ENCODE results near the gene FASTKD1.
"Not testable (repeated sequence)": the region's sequence is repeated elsewhere in the genome, so short reads cannot be mapped to it uniquely, and the experiment has no call there.

DNA sequence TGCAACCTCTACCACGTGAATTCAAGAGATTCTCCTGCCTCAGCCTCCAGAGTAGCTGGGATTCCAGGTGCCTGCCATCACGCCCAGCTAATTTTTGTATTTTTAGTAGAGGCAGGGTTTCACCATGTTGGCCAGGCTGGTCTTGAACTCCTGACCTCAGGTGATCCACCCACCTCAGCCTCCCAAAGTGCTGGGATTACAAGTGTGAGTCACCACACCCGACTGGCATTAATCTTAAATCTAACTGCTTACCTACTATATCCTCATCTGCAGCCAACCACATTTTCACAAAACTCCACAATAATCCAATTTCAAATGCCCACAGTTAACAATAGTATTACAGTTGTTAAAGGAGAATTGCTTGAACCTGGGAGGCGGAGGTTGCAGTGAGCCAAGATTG, 2.9 kb downstream of the FASTKD1 start:
- TF ChIP-seq, protein P1, sequence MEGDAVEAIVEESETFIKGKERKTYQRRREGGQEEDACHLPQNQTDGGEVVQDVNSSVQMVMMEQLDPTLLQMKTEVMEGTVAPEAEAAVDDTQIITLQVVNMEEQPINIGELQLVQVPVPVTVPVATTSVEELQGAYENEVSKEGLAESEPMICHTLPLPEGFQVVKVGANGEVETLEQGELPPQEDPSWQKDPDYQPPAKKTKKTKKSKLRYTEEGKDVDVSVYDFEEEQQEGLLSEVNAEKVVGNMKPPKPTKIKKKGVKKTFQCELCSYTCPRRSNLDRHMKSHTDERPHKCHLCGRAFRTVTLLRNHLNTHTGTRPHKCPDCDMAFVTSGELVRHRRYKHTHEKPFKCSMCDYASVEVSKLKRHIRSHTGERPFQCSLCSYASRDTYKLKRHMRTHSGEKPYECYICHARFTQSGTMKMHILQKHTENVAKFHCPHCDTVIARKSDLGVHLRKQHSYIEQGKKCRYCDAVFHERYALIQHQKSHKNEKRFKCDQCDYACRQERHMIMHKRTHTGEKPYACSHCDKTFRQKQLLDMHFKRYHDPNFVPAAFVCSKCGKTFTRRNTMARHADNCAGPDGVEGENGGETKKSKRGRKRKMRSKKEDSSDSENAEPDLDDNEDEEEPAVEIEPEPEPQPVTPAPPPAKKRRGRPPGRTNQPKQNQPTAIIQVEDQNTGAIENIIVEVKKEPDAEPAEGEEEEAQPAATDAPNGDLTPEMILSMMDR (IDR thresholded peaks at IDR 0.05; ENCODE audit: extremely low read depth in 1 of 2, insufficient read depth in 1 of 2, low read depth in 1 of 2, low read length in 2 of 2), result not testable (repeated sequence)
- TF ChIP-seq, protein P2, sequence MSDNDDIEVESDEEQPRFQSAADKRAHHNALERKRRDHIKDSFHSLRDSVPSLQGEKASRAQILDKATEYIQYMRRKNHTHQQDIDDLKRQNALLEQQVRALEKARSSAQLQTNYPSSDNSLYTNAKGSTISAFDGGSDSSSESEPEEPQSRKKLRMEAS (IDR thresholded peaks at IDR 0.05; ENCODE audit: insufficient read depth, insufficient read length), result not testable (repeated sequence)
- TF ChIP-seq POLR2AphosphoS5 (IDR thresholded peaks at IDR 0.05; ENCODE audit: insufficient read depth, low read depth, low read length); POLR2A (IDR thresholded peaks at IDR 0.05; ENCODE audit: low read depth, low read length); FOS (IDR thresholded peaks at IDR 0.05; ENCODE audit: borderline replicate concordance, insufficient read depth, low read length): not testable (repeated sequence)
